HT-29 (cell line): Measurements from ENCODE around the gene NOX5. TPM values are rescaled to one million over a fixed set of nuclear protein-coding genes. Genes with fewer than 3 reads are reported as not detected.

Experiments
- DNase-seq: peaks from one replicate; pipeline ENCODE4 v3.0.0-alpha.2; 2015; ENCODE audit warnings: low spot score
- total RNA-seq: library from RNA; depleted of rRNA; stranded (reverse); fragments of >200 nt; shearing (Covaris generic); gene quantifications from 2 replicates; pipeline ENCODE4 v1.2.3, GENCODE V29; 2014

Gene NOX5
- total RNA-seq, 1 experiment from 2014 or later = not detected

- no peak for DNase-seq
Observed at GRCh38 chr15:69080295-69081248, 66.1 kb downstream of the NOX5 start.

GRCh38 chr15:69081310-69082004 is 67.0 kb downstream of the NOX5 start:
- DNase-seq = no peak

GRCh38 chr15:69082021-69082502 is 67.6 kb downstream of the NOX5 start:
- DNase-seq = no peak

- DNase-seq = no peak
Observed at GRCh38 chr15:69082554-69082953, 68.1 kb downstream of the NOX5 start.

GRCh38 chr15:69084404-69085030 is 70.0 kb downstream of the NOX5 start:
- no peak for DNase-seq

- DNase-seq = no peak
Observed at GRCh38 chr15:69085325-69086081, 71.0 kb downstream of the NOX5 start.

- DNase-seq = no peak
Observed at GRCh38 chr15:69086427-69087204, 72.1 kb downstream of the NOX5 start.

- DNase-seq = no peak
Observed at GRCh38 chr15:69087366-69087976, 73.0 kb downstream of the NOX5 start.

- DNase-seq = no peak
Observed at GRCh38 chr15:69088300-69088965, 73.9 kb downstream of the NOX5 start.

- no peak for DNase-seq
Observed at GRCh38 chr15:69089258-69089657, 74.8 kb downstream of the NOX5 start.

GRCh38 chr15:69090197-69090948 is 75.9 kb downstream of the NOX5 start:
- no peak for DNase-seq

- DNase-seq = no peak
Observed at GRCh38 chr15:69091654-69092053, 77.2 kb downstream of the NOX5 start.

GRCh38 chr15:69092159-69092558 is 77.7 kb downstream of the NOX5 start:
- DNase-seq = peak; percentile 57

GRCh38 chr15:69093127-69093526 is 78.6 kb downstream of the NOX5 start:
- DNase-seq = no peak

- DNase-seq = no peak
Observed at GRCh38 chr15:69093614-69094013, 79.1 kb downstream of the NOX5 start.

- DNase-seq = no peak
Observed at GRCh38 chr15:69094124-69094921, 79.8 kb downstream of the NOX5 start.

GRCh38 chr15:69095274-69095673 is 80.8 kb downstream of the NOX5 start:
- no peak for DNase-seq

- no peak for DNase-seq
Observed at GRCh38 chr15:69096196-69096595, 81.7 kb downstream of the NOX5 start.
